ENCODE data around the gene PTTG1IP2. TPM values are rescaled to one million over a fixed set of nuclear protein-coding genes. Genes with fewer than 3 reads are reported as not detected.

PTTG1IP2 gene
- total and polyA plus RNA-seq, 10 of the 15 experiments (the other 5 are each of a cell fraction or from before 2014, with no cell fraction given) = not detected

GRCh38 chr7:90459888-90460287 lies 9.6 kb upstream of the PTTG1IP2 start:
- no peak overlapping the region for H3K27ac ChIP-seq (ENCODE audit: control insufficient read depth, insufficient read depth)
- ChIA-PET CTCF (interaction anchor here (0.9 kb wide), 1 partner anchor 577 kb away, joined by 3 read pairs; no protein-coding TSS in a partner anchor), POLR2A (no interaction called here), RAD21 (ENCODE audit: unreplicated experiment) (no interaction called here), SMC1A (ENCODE audit: uncharacterized antibody, unreplicated experiment) (interaction anchor here (0.7 kb wide), 1 partner anchor 260 kb away, joined by 3 read pairs; no protein-coding TSS in a partner anchor)
- no peak overlapping the region for H3K4me2 ChIP-seq (ENCODE audit: control insufficient read depth, insufficient read depth)
- TF ChIP-seq WRNIP1 (IDR thresholded peaks at IDR 0.05; ENCODE audit: borderline replicate concordance, low read depth, low read length) = no peak
- peak in 1 of 3 experiments; percentile 12; a peak in 2 of 6 replicates for TF ChIP-seq CTCF (IDR thresholded peaks at IDR 0.05 in 2 of 3, conservative IDR thresholded peaks at IDR 0.05 in 1 of 3; ENCODE audit: control insufficient read depth in 2 of 3, extremely low read depth in 1 of 3, insufficient read depth in 1 of 3, low read depth in 3 of 3, low read length in 3 of 3)
- in situ Hi-C loops (cut with MboI) = loop anchor here (5.0 kb wide), 2 partner anchors 167 to 577 kb away; no protein-coding TSS in a partner anchor
- no peaks in the 10 kb centered on the region for H3K79me2 ChIP-seq (ENCODE audit: control insufficient read depth, insufficient read depth, low read length)
- H3K4me3 ChIP-seq = no peak overlapping the region
- peaks cover 2% of the 10 kb centered on the region; the same call in 2 of the 3 replicates for H3K9me3 ChIP-seq (replicated peaks; ENCODE audit: control insufficient read depth, insufficient read depth, low read length)
- H3K4me1 ChIP-seq (ENCODE audit: control insufficient read depth, insufficient read depth, low read length) = no peaks in the 10 kb centered on the region
- intact Hi-C loops (cut with micrococcal nuclease; ENCODE audit: unreplicated experiment) = loop anchor here (5.0 kb wide), 1 partner anchor 247 kb away; no protein-coding TSS in a partner anchor
- H3K36me3 ChIP-seq (ENCODE audit: control insufficient read depth in 2 of 2, insufficient read depth in 2 of 2, low read length in 1 of 2) = no peaks in the 10 kb centered on the region
- ATAC-seq = 0 out of 3 replicates have a peak, but pooled peaks have one; percentile 29
- H3K27me3 ChIP-seq (replicated peaks in 1 of 2; ENCODE audit: control insufficient read depth in 2 of 2, insufficient read depth in 2 of 2, low read length in 1 of 2) = no peaks in the 10 kb centered on the region
- no peak for FAIRE-seq
- H2AFZ ChIP-seq (ENCODE audit: control insufficient read depth, low read depth, low read length) = no peak overlapping the region
- no peak for DNase-seq (ENCODE audit: low read depth, low spot score)
- H4K20me1 ChIP-seq (ENCODE audit: control insufficient read depth, insufficient read depth) = no peaks in the 10 kb centered on the region
- WGBS (ENCODE audit: insufficient coverage, insufficient replicate concordance, low lambda C conversion rate, missing lambda C conversion rate) = 40% methylated on average over 4 of the region's 4 CpGs
- no TSS peak for BruUV-seq (replicated peaks)
- no peak overlapping the region for H3K9ac ChIP-seq (ENCODE audit: control insufficient read depth, insufficient read depth, low read length)

- CTCF ChIA-PET = interaction anchor here (1.1 kb wide), 1 partner anchor 168 kb away, joined by 3 read pairs; no protein-coding TSS in a partner anchor
- Histone ChIP-seq H3K27ac (ENCODE audit: control insufficient read depth, insufficient read depth) (no peak overlapping the region), H3K27me3 (replicated peaks in 1 of 2; ENCODE audit: control insufficient read depth in 2 of 2, insufficient read depth in 2 of 2, low read length in 1 of 2) (no peaks in the 10 kb centered on the region), H3K36me3 (ENCODE audit: control insufficient read depth in 2 of 2, insufficient read depth in 2 of 2, low read length in 1 of 2) (no peaks in the 10 kb centered on the region), H3K4me2 (ENCODE audit: control insufficient read depth, insufficient read depth) (no peak overlapping the region), H2AFZ (ENCODE audit: control insufficient read depth, low read depth, low read length) (no peak overlapping the region), H3K9ac (ENCODE audit: control insufficient read depth, insufficient read depth, low read length) (no peak overlapping the region), H3K79me2 (ENCODE audit: control insufficient read depth, insufficient read depth, low read length) (no peaks in the 10 kb centered on the region), H3K4me3 (no peak overlapping the region), H3K9me3 (replicated peaks; ENCODE audit: control insufficient read depth, insufficient read depth, low read length) (peaks cover 2% of the 10 kb centered on the region; the same call in 2 of the 3 replicates), H4K20me1 (ENCODE audit: control insufficient read depth, insufficient read depth) (no peaks in the 10 kb centered on the region), H3K4me1 (ENCODE audit: control insufficient read depth, insufficient read depth, low read length) (no peaks in the 10 kb centered on the region)
- ATAC-seq = no peak
- intact Hi-C loops (cut with micrococcal nuclease; ENCODE audit: unreplicated experiment) = no loop called here
- BruUV-seq (replicated peaks) = no TSS peak
- SMC1A ChIA-PET (ENCODE audit: uncharacterized antibody, unreplicated experiment) = interaction anchor here (1.4 kb wide), 1 partner anchor 168 kb away, joined by 3 read pairs; no protein-coding TSS in a partner anchor
- RAD21 ChIA-PET (ENCODE audit: unreplicated experiment) = no interaction called here
- POLR2A ChIA-PET = no interaction called here
- in situ Hi-C loops (cut with MboI) = no loop called here
- FAIRE-seq = peak; percentile 66
- no peak for DNase-seq (ENCODE audit: low read depth, low spot score)
- TF ChIP-seq ZBTB40 (IDR thresholded peaks at IDR 0.05; ENCODE audit: borderline replicate concordance) (no peak), NFYA (IDR thresholded peaks at IDR 0.05; ENCODE audit: borderline replicate concordance, low read depth, low read length) (no peak), KDM1A (IDR thresholded peaks at IDR 0.05; ENCODE audit: borderline replicate concordance) (no peak), NFYB (IDR thresholded peaks at IDR 0.05; ENCODE audit: insufficient read depth, low read depth, low read length) (no peak), CHD2 (IDR thresholded peaks at IDR 0.05; ENCODE audit: borderline replicate concordance, low read depth, low read length) (no peak), MTA2 (IDR thresholded peaks at IDR 0.05; ENCODE audit: low read depth) (no peak), BMI1 (IDR thresholded peaks at IDR 0.05; ENCODE audit: borderline replicate concordance) (no peak), NFIC (IDR thresholded peaks at IDR 0.05; ENCODE audit: low read depth, low read length) (no peak), EZH2 (IDR thresholded peaks at IDR 0.05; ENCODE audit: borderline replicate concordance, control insufficient read depth, low read depth, low read length) (no peak)
Measured at GRCh38 chr7:90461219-90461618, 8.2 kb upstream of the PTTG1IP2 start.
